Endometrial microvascular endothelial cells (primary cell): ENCODE measurements around the gene SEM1. TPM values are rescaled to one million over a fixed set of nuclear protein-coding genes. Genes with fewer than 3 reads are reported as not detected.
"Not testable (repeated sequence)": the region's sequence is repeated elsewhere in the genome, so short reads cannot be mapped to it uniquely, and the experiment has no call there.

Source experiments
- in situ Hi-C: cut with HindIII; loops from 2 replicates; pipeline ENCODE4 v1.10.0; 2017; ENCODE audit warnings: low sequenced_read_pairs, low pct_unique_long_range_greater_than_20kb; ENCODE audit errors: inconsistent ontology term
- total RNA-seq: library from RNA; depleted of rRNA; stranded (reverse); fragments of >200 nt; gene quantifications from one replicate; pipeline ENCODE4 v1.2.3, GENCODE V29; 2015; ENCODE audit errors: inconsistent ontology term

SEM1 gene
- total RNA-seq = 16.1 TPM

- in situ Hi-C loops = loop anchor here (10.0 kb wide), 1 partner anchor 315 kb away; the partner anchor contains the start of gene DLX5
Observed at GRCh38 chr7:96709381-96710228, at the start of gene SEM1. SEM1 (minus strand) TSS chr7:96709846; CDS start chr7:96709763, 83 bp downstream.

- in situ Hi-C loops = not testable (repeated sequence)
Observed at GRCh38 chr7:96757880-96758279, 48.2 kb upstream of the SEM1 start.

DNA sequence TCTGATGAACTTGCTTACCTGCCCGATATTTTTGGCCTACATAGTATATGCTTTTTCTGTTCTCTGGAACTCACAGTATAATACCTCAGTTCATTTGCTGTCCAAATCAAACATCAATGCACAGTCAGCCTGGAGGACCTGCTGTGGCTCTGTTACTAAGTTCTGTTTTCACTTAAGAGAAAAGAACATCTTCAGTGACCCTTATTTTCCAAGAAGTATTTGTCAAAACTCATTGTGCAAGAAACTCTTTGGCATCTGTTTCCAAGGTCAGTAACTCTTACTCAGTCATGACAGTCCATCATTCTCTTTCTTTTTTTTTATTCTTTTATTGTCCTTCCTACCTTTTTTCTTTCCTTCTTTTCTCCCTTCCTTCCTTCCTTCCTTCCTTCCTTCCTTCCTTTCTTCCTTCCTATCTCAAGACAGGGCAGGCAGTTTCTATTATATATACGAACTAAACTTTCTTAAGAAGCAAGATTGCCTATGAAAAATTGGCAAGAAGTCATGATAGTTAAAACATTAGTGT, 37.8 kb upstream of the SEM1 start:
- in situ Hi-C loops = no loop called here

DNA sequence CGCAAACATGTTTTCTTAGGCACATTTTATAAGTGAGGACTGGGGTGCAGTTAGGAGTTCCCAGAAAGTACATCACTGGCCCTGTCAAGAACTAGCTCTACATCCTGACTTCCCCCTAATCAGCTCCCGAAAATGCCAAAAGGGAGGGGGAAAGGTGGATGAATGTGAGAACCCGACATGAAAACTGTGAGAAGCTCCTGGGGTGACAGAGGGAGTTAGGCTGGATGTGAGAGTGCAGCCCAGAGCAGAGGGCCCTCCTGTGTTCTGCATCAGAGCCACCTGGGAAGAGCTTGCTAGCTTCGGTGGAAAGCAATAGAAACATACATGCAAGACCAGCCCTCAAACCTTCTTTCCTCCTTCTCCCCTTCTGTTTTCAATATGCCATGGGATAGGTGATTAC, 30.5 kb upstream of the SEM1 start:
- in situ Hi-C loops = no loop called here

- in situ Hi-C loops = no loop called here
Observed at GRCh38 chr7:96739609-96740008, 30.0 kb upstream of the SEM1 start.

DNA sequence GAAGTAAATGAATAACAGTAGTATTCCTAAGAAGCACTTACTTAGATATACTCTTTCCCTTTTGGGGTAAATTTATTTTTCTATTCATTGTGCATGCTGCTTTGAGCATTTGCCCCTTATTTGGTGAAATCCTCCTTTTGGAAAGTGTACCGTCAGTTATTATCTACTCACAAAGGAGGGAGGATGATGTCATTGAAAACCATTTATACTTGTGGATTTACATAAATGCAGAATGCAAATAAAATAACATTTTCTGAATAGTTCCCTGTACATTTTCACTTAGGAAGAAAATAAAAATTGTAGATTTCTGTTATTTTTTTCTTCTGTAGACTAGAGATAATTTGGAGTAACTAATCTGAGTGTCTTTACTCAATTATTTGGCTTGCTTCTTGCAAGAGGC, 29.5 kb upstream of the SEM1 start:
- in situ Hi-C loops = no loop called here

DNA sequence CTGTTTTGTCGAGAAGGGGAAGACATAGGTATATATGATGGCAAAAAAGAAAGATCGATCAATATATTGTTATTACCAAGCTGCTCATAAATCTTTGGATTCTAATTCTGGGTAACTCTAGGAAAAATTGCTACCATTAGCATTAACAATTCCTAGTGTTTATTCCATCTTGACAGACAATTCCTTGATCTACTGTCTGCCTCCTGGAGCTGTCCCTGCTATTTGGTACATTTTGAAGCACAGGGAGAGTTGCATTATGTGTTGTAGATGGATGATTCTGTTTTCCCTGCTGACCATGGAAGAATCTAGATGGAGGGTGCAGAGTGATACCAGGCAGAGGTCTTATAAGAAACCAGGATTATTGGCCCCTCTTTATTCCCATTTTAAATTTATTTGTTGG, 29.1 kb upstream of the SEM1 start:
- in situ Hi-C loops = no loop called here

DNA sequence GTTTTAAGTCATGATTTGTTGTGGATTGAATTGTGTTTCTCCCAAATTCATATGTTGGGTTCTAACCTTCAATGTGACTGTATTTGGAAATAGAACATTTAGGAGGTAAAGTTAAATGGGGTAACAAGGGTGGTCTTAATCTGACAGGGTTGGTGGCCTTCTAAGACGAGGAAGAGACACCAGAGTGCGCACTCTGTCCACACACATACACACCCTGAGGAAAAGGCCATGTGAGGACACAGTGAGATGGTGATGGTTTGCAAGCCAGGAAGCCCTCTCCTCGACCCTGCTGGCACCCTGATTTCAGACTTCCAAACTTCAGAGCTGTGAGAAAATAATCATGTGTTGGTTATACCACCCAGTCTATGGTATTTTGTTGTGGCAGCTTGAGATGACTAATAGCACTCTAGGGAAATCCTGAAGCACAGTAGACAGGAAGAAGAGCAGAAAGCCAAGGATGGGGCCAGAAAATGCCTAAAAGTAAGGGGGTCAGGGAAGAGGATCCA, 28.0 kb upstream of the SEM1 start:
- in situ Hi-C loops = no loop called here

DNA sequence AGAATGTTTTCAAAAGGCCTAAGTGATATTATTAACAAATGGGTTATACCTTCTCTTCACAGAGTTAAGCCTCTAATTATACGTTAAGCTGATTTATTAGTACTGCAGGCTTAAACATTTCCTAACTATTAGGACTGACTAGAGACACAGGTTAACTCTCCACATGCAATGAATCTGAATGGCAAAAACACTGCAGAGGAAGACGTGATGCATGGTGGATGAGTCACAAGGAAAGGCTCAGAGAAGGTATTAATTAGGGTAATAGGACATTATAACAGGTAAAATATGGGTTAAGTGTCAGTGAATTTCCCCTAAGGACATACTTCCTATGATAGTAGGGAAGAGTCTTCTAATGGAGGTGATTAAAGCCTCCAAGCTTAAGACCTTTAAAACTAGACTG, 24.7 kb upstream of the SEM1 start:
- in situ Hi-C loops = no loop called here

- in situ Hi-C loops = no loop called here
Observed at GRCh38 chr7:96729820-96730219, 20.2 kb upstream of the SEM1 start.

DNA sequence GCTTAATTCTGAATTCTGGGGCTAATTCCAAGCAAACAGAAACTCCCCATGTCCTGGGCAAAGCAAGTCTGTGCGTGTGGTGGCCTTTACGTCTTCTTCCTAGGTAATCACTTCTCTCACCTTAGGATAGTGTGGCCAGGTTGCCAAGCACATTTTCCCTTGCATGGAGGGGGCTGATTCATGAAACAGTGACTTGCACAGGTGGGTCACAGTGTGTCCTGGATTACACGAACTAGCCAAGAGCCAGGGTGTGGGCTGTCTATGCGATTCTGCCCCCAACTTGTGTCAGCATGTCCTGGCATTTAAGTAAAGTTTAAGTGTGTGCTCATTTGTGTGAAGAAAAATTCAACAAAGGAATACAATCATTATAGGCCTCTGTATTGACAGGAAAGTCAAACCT, 18.5 kb upstream of the SEM1 start:
- in situ Hi-C loops = no loop called here

- in situ Hi-C loops = no loop called here
Observed at GRCh38 chr7:96727534-96728088, 18.0 kb upstream of the SEM1 start.

DNA sequence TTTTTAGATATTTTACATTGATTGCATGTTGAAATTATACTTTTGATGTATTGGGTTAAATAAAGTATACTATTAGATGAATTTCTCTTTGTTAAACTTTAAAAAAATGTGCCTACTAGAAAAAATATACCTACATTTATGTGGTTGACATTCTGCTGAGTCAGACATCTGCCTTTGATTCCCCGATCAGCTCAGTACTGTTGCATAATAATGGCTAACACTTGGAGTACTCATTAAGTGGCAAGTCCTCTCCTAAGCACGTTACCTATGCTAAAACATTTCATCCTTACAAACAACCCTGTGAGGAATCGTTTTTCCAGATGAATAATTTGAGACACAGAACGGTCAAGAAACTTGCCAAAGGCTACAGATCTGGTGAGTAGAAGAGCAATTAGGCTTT, 14.0 kb upstream of the SEM1 start:
- in situ Hi-C loops = no loop called here

DNA sequence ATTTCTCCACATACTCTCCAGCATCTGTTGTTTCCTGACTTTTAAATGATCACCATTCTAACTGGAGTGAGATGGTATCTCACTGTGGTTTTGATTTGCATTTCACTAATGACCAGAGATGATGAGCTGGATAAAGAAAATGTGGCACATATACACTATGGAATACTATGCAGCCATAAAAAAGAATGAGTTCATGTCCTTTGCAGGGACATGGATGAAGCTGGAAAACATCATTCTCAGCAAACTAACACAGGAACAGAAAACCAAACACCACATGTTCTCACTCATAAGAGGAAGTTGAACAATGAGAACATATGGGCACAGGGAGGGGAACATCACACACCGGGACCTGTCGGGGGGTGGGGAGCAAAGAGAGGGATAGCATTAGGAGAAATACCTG, 13.3 kb upstream of the SEM1 start:
- in situ Hi-C loops = not testable (repeated sequence)

- in situ Hi-C loops = no loop called here
Observed at GRCh38 chr7:96720843-96721242, 11.2 kb upstream of the SEM1 start.

GRCh38 chr7:96719164-96719563, 9.5 kb upstream of the SEM1 start:
- in situ Hi-C loops = no loop called here

GRCh38 chr7:96718107-96719003, 8.7 kb upstream of the SEM1 start:
- in situ Hi-C loops = no loop called here

DNA sequence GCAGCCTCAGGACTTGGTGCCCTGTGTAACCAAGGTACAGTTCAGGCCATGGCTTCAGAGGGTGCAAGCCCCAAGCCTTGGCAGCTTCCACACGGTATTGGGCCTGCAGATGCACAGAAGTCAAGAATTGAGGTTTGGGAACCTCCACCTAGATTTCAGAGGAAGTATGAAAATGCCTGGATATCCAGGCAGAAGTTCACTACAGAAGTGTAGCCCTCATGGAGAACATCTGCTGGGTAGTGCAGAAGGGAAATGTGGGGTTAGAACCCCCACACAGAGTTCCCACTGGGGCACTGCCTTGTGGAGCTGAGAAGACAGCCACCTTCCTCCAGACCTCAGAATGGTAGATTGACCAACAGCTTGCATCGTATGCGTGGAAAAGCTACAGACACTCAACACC, 3.4 kb upstream of the SEM1 start:
- in situ Hi-C loops = no loop called here

DNA sequence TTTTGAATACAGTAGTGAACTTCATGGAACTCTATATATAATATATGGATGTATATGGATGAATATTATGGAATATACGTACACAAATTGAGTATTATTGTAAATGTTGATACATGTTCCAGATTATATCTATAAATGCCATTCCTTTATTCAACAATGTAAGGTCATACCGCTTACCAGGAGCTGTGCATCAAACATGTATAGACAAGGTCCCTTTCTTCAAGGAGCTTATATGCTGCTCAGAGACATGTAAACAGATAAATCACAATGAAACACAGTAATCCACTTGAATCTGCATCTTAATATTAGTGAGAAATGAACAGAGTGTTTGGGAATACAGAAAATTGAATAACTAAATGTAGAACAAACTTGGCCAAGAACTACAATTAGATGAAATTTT, 898 bp upstream of the SEM1 start:
- in situ Hi-C loops = no loop called here
